NB4 (cell line): Measurements from ENCODE around the gene LYPD6B.

Source experiments
- POLR2A ChIP-seq: IDR thresholded peaks from 2 replicates; pipeline ENCODE4 v1.6.1; 2011; ENCODE audit warnings: mild to moderate bottlenecking; ENCODE audit not compliant: insufficient read length; ENCODE audit errors: extremely low read depth
- TF ChIP-seq, protein P1 (sequence below): IDR thresholded peaks from one replicate; pipeline ENCODE4 v1.5.1; 2012; ENCODE audit warnings: low read depth, low read length

DNA sequence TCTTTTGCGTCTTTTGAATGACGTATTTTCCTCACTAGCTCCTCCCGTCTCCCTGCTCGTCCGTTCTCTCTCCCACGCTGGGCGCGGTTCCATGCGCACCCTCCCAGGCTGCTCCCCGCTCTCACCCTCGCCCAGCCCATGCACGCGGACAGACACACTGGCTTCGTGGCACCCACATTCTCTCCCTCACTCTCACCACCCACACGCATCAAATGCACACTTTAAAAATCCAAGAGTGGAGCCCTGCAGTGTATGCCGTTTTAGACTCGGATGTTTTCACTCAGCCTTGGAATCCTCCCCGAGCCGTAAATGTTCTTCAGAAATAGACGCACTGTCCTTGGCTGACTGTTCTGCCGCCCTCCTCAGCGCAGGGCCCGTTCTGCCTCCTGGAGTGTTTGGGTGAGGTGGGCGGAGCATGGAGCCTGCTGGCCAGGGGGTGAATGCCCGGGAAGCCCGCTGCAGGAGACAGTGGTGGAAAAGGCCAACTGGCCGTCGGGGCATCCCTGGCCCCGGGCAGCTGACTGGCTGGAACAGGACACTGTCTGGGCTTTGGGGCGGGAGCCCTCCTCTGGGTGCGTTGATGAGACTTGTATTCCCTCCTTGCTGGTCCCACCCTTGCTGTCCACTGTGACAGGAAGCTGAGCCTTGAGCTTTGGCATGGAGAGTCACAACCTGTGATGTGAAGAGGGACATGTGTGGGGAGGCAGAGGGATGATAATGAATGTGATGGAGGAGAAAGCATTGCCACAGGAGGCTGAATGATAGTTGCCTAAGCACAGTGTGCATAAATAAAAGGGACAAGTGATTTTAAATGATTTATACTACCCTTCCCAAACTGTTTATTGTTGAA is 35.4 kb upstream of the LYPD6B start:
- TF ChIP-seq POLR2A, result no peak
- TF ChIP-seq, protein P1, sequence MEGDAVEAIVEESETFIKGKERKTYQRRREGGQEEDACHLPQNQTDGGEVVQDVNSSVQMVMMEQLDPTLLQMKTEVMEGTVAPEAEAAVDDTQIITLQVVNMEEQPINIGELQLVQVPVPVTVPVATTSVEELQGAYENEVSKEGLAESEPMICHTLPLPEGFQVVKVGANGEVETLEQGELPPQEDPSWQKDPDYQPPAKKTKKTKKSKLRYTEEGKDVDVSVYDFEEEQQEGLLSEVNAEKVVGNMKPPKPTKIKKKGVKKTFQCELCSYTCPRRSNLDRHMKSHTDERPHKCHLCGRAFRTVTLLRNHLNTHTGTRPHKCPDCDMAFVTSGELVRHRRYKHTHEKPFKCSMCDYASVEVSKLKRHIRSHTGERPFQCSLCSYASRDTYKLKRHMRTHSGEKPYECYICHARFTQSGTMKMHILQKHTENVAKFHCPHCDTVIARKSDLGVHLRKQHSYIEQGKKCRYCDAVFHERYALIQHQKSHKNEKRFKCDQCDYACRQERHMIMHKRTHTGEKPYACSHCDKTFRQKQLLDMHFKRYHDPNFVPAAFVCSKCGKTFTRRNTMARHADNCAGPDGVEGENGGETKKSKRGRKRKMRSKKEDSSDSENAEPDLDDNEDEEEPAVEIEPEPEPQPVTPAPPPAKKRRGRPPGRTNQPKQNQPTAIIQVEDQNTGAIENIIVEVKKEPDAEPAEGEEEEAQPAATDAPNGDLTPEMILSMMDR, result no peak
